ENCODE results near the gene MALSU1.
A peak's percentile ranks its signal among the peaks of the same experiment; 100 is the strongest.

The MALSU1 gene

DNA sequence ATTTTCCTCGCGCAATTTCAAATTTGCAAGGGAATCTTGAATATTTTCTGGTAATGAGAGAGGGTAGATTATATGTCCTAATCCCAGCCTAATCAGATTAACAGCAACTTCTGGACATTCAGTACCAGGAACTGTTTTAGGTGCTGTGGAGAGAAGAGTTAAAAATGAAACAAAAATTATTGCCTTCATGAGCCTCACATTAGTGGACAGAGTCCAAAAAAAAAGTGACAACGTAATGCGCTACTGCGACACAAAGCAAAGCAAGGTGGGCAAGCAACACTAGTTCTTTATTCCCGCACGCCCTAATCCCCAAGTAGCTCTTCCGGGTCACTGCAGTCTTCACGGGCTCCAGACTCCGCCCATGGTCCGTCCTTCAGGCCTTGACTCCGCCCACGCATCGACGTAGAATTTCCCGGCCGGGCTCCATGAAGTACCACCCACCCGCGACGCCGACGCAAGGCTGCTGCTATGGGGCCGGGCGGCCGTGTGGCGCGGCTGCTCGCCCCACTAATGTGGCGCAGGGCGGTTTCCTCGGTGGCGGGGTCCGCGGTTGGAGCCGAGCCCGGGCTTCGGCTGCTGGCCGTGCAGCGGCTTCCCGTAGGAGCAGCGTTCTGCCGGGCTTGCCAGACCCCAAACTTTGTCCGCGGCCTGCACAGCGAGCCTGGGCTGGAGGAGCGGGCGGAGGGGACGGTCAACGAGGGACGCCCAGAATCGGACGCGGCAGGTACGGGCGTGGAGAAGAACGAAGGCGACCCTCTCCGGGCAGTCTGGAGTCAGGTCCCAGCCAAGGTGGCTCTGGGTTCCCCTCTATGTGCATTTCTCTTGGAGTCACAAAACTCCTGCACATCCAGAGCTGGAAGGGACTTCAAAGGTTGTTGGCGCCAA, at the start of gene MALSU1:
Gene MALSU1, plus strand, starts transcription at position 455 of the 885 bp plus-strand sequence. Its CDS starts 14 bp downstream, at position 469.
- peak; percentile 98 for DNase-seq

GRCh38 chr7:23249486-23249885, 49.7 kb upstream of the MALSU1 start:
- no peak for DNase-seq

DNA sequence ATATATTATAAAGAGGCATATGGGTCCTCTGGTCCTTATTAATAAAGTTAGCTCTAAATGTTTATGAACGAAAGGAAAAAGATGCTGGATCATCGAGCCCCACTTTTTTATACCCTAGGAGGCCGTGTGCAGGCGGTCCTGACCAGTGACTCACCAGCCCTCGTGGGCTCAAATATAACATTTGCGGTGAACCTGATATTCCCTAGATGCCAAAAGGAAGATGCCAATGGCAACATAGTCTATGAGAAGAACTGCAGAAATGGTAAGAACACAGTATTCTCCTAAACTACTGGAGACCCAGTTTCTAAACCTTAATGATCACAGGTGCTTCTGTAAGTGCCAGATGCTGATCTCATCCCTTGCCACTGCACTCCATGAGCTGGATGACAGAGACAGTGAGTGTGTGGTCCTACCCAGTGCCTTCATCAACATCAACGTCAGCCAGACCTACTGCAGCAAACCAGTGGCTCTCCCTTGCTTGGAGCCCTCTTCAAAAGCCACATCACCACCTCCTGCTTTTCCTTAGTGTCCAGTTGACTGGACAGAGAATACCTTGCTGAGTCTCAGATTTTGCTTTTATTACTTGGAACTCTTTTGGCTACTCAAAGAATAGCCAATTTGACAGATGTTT, 45.0 kb upstream of the MALSU1 start:
- no peak for DNase-seq

DNA sequence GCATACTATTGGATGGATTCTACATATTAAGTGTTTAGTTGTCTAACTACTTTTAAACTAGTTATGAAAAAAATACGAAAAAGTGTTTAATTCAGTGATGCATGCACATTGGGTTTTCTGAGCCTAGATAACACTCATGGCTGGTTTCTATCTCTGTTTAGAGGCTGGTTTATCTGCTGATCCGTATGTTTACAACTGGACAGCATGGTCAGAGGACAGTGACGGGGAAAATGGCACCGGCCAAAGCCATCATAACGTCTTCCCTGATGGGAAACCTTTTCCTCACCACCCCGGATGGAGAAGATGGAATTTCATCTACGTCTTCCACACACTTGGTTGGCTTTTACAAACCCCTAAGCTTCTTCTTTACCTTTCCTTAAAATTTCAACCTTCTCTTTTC, 42.4 kb upstream of the MALSU1 start:
- no peak for DNase-seq

GRCh38 chr7:23260371-23260770, 38.8 kb upstream of the MALSU1 start:
- DNase-seq: no peak

GRCh38 chr7:23261843-23262452, 37.2 kb upstream of the MALSU1 start:
- peak; percentile 82 for DNase-seq

DNA sequence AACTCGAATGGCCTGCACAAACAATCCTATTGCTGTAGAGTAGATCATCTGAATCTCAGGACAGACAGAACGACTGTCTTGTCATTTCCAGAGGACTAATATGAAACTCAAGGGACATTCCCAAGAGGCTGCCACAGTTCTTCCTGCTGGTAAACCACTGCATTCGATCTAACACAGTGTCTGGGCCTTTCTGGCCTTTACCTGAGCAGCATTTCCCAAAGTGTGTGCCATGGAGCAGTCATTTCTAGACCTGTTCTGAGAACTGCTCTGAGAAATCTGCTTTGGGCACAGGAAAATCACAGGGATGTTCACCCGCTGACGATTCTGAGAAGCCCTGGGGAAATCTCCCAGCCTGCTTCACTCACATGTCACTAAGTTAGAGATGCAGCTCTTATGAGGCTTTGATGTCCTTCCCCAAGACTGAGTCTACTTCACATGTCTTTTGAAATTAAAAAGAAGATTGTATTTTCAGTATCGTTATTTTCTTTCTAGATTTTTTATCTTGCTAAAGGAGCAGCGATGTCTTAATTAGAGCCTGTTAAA, 34.2 kb upstream of the MALSU1 start:
- no peak for DNase-seq

DNA sequence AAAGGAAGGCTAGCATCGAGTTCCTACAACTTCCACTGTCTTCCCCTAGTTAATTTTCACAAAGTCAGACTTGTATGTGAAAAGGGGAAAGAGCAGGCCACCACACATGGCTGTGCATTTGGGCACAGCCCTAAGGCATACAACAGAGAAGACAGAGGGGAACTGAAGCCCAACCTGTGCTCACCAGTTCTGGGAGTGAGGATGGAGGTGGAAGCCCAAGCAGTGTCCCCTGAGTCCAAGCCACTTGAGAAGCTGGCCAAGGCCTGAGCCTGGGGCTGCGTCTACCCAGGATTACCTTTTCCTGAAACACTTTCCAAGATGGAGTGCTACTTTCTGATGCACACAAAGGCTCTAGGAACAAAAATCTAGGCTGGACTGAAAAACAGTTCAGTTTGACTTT, 32.2 kb upstream of the MALSU1 start:
- DNase-seq: no peak

- no peak for DNase-seq
Measured at GRCh38 chr7:23267357-23267756, 31.8 kb upstream of the MALSU1 start.

DNA sequence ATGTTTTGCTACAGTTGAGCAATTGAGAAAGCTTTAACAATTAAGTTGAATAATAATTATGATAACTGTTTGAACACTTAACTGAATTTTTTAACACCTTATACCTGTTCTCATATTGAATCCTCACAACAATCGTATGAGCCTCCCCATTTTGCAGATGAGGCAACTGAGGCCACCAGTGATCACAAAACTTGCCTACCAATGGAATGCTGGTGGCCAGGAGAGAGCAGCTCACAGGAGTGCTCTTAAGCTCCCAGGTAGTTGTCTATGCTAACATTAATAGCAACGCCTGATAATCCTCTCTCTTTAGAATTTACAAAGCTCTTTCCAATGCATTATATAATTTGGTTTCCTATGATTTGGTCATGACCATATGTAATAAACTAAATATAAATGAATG, 31.0 kb upstream of the MALSU1 start:
- no peak for DNase-seq

DNA sequence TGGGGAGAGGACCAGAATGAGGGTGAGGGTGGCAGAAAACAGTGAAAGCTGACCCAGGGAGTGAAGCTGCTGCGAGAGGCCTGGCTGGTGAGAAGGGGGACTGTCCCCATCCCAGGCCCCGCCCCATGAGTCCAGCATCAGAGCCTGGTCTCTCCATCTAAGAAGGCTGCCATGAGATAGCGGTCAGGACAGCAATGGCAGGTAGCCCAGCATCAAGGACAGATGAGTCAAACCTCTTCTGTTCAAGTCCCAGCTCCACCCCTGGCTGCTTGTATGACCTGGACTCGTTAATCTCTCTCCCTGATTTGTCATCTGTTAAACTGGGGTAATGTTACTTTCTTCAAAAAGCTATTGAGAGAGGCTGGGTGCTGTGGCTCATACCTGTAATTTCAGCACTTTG, 30.4 kb upstream of the MALSU1 start:
- DNase-seq: no peak

DNA sequence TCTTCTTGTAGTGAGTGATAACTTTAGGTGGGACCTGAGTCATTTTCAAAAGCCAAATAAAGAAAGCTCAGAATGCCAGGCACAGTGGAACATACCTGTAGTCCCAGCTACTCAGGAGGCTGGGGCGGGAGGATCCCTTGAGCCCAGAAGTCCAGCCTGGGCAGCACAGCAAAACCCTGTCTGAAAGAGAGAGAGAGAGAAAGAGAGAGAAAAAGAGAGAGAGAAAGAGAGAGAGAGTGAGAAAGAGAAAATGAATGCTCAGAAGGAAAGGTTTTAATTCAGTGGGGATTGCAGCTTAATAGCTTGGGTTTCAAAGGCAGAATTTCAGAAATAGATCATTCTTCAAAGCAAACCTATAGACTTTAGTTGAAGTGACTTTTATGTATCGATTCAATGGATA, 26.9 kb upstream of the MALSU1 start:
- DNase-seq: no peak

DNA sequence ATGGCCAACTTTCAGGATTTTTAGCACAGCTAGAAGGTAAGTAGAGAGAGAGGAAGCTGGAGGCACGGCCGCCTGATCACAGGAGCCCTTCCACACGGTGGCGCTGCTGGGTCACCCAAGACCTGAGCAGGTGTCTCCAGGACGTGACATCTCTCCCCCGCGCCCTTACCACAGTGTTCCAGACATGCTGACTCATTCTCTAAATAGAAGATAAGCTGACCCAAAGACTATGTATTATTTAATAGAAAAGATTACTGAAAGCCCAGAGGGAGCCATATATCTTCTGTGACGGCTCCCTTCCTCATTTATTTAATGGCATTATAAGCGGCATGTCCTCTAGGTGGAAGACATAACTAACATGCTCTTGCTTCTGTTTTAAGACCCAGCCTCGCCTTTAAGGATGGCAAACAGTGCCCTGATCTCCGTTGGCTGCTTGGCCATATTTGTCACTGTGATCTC, 26.0 kb upstream of the MALSU1 start:
- DNase-seq: peak; percentile 95

GRCh38 chr7:23275912-23276311, 23.2 kb upstream of the MALSU1 start:
- DNase-seq: no peak

DNA sequence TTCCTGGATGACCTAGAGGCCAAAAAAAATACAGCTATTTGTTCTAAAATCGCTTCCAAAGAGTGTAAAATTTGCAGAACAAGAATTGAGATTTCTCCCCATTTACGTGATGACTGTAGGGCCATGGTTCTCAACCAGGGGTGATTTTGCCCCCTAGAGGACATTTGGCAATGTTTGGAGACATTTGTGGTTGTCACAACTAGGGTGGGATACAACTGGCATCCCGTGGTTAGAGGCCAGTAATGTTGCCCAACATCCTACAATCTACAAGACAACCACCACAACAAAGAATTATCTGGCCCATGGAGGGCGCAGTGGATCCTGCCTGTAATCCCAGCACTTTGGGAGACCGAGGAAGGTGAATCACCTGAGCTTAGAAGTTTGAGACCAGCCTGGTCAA, 22.8 kb upstream of the MALSU1 start:
- no peak for DNase-seq

GRCh38 chr7:23276947-23277346, 22.2 kb upstream of the MALSU1 start:
- no peak for DNase-seq

GRCh38 chr7:23277359-23277989, 21.7 kb upstream of the MALSU1 start:
- DNase-seq: no peak

GRCh38 chr7:23279819-23280525, 19.2 kb upstream of the MALSU1 start:
- no peak for DNase-seq

DNA sequence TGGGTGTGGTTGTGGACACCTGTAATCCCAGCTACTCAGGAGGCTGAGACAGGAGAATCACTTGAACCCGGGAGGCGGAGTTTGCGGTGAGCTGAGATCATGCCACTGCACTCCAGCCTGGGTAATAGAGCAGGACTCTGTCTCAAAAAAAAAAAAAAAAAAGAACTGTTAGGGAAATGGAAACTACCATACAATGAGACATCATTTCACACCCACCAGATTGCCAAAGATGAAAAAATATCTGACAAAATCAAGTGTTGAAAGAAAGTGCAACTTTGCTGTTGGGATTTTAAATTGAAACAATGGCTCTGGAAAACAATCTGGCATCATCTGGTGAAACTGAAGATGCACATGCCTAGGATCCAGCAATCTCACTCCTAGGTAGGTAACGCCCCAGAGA, 16.1 kb upstream of the MALSU1 start:
- no peak for DNase-seq

DNA sequence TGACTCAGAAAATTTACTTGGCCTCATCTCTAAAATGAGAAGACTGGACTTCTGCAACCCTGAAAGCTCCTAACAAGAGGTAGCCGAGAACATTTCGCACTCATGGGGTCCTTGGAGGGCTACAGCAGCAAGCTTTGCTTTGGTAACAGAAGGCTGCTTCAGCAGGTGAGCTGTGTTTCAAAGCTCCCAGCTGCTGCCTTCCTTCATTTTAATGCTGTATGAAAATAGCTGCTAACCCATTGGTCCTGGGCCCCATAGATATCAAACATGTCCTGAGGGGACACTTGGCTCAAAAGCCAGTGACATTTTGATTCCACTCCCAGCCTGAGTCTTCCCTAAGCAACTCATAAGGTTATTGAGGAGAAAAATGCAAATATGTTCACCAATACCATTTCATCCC, 14.3 kb upstream of the MALSU1 start:
- no peak for DNase-seq

DNA sequence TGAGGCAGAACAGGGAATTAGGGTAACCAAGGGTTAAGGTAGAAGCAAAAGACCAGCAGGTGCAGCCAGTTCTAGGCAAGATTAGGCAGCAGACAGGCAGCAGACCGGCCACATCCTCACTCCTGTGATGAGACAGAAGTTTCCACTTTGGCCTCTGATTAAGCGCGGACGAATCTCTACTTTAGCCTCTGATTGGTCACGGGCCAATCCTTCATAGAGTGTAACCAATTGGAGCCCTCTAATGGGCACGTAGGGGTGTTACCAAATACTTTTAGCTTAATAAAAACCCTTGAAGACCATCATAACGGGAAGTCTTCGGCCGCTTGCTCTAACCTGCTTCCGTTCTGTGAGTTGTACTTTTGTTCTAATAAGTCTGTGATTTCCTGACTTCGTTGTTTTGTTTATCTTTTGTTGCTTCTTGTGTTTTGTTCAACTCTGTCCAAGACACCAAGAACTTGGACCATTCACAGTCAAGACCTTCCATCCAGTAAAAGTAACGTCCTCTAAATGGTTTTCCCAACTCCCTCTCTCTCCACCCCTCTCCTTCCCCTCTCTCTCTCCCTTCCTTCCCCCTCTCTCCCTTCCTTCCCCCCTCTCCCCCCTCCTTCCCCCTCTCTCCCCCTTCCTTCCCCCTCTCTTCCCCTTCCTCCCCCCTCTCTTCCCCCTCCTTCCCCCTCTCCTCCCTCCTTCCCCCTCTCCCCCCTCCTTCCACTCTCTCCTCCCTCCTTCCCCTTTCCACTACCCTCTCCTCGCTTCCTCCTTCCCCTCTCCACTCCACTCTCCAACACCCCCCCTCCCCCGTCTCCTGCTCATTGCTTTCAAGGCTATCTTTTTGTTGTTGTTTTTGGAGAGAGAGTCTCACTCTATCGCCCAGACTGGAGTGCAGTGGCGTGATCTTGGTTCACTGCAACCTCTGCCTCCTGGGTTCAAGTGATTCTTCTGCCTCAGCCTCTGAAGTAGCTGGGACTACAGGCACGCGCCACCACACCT, 13.2 kb upstream of the MALSU1 start:
- no peak for DNase-seq
